ENCODE results near the gene SH3BP1. TPM values are rescaled to one million over a fixed set of nuclear protein-coding genes. Genes with fewer than 3 reads are reported as not detected.

Gene SH3BP1
- total RNA-seq, 1 experiment from 2014 or later: 39.4 TPM

DNA sequence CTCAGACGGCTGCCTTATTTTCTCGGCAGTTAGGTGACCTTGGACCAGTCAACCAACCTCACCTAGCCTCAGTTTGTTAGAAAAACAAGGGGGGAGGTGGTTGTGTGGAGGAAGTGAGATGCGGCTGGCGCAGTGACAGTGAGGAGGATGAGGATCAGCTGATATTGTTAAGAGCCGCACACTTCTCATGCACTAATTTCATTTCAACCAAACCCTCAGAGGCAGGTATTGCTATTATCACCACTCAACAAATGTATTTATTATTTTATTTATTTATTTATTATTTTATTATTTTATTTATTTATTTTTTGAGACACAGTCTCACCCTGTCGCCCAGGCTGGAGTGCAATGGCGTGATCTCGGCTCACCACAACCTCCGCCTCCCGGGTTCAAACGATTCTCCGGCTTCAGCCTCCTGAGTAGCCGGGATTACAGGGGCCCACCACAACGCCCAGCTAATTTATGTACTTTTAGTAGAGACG is 38.1 kb downstream of the SH3BP1 start:
- ATAC-seq (no peak), DNase-seq (ENCODE audit: low spot score) (no peak)
- peak overlapping the region; percentile 84 for H3K27ac Mint-ChIP-seq
- peaks cover 18% of the 10 kb centered on the region for H3K27me3 Mint-ChIP-seq (ENCODE audit: low read depth)
- H3K36me3 Mint-ChIP-seq: no peaks in the 10 kb centered on the region
- H3K9me3 Mint-ChIP-seq: no peaks in the 10 kb centered on the region
- peak overlapping the region; percentile 72 for H3K4me3 Mint-ChIP-seq
- CTCF ChIA-PET: interaction anchor here (0.7 to 6.8 kb wide), 7 partner anchors 16 to 140 kb away, joined by 3 to 51 read pairs (median 4); partner anchors contain the start of genes GGA1 and PDXP
- peaks cover 13% of the 10 kb centered on the region for H3K4me1 Mint-ChIP-seq
- POLR2A ChIA-PET: interaction anchor here (1.0 kb wide), 2 partner anchors 19 to 70 kb away, joined by 5 read pairs; partner anchors contain the start of gene PDXP
- TF ChIP-seq HMGA2 (CRISPR knock-in tag; IDR thresholded peaks at IDR 0.05) (peak; percentile 95), ESRRA (CRISPR knock-in tag; IDR thresholded peaks at IDR 0.05; ENCODE audit: borderline replicate concordance) (no peak)

DNA sequence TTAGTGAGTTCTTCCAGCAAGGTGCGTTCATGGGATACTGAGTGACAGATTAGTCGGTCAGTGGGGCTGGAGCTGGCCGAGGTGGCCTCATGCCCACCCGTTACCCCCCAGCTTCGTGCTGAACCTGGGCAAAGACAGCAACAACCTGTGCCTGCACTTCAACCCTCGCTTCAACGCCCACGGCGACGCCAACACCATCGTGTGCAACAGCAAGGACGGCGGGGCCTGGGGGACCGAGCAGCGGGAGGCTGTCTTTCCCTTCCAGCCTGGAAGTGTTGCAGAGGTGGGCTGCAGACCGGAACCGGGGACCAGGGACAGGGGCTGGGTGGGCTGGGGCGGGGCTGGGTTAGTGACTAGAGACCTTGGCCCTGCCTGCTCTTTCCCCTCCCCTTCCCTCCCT is 38.9 kb downstream of the SH3BP1 start:
- no peak for DNase-seq (ENCODE audit: low spot score)
- H3K4me3 Mint-ChIP-seq: peak overlapping the region; percentile 45
- H3K36me3 Mint-ChIP-seq: no peaks in the 10 kb centered on the region
- ATAC-seq: no peak
- H3K4me1 Mint-ChIP-seq: peaks cover 13% of the 10 kb centered on the region
- H3K27ac Mint-ChIP-seq: peak overlapping the region; percentile 96; the same call in 1 of the 2 replicates
- ChIA-PET CTCF (interaction anchor here (0.7 to 6.8 kb wide), 2 partner anchors 36 to 275 kb away, joined by 3 to 51 read pairs; partner anchors contain the start of genes C22orf23 and POLR2F), POLR2A (interaction anchor here (1.0 kb wide), 1 partner anchor 71 kb away, joined by 5 read pairs; no protein-coding TSS in a partner anchor)
- no peaks in the 10 kb centered on the region for H3K9me3 Mint-ChIP-seq
- peaks cover 18% of the 10 kb centered on the region for H3K27me3 Mint-ChIP-seq (ENCODE audit: low read depth)
- TF ChIP-seq, protein P1, sequence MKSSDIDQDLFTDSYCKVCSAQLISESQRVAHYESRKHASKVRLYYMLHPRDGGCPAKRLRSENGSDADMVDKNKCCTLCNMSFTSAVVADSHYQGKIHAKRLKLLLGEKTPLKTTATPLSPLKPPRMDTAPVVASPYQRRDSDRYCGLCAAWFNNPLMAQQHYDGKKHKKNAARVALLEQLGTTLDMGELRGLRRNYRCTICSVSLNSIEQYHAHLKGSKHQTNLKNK (CRISPR knock-in tag; IDR thresholded peaks at IDR 0.05): no peak
- TF ChIP-seq NFATC4 (CRISPR knock-in tag; IDR thresholded peaks at IDR 0.05) (no peak), ZNF263 (CRISPR knock-in tag; IDR thresholded peaks at IDR 0.05; ENCODE audit: low read depth) (no peak), ZNF219 (CRISPR knock-in tag; IDR thresholded peaks at IDR 0.05; ENCODE audit: borderline replicate concordance) (no peak), GABPB1 (CRISPR knock-in tag; IDR thresholded peaks at IDR 0.05) (no peak), CREM (CRISPR knock-in tag; IDR thresholded peaks at IDR 0.05) (no peak)
- TF ChIP-seq, protein P2, sequence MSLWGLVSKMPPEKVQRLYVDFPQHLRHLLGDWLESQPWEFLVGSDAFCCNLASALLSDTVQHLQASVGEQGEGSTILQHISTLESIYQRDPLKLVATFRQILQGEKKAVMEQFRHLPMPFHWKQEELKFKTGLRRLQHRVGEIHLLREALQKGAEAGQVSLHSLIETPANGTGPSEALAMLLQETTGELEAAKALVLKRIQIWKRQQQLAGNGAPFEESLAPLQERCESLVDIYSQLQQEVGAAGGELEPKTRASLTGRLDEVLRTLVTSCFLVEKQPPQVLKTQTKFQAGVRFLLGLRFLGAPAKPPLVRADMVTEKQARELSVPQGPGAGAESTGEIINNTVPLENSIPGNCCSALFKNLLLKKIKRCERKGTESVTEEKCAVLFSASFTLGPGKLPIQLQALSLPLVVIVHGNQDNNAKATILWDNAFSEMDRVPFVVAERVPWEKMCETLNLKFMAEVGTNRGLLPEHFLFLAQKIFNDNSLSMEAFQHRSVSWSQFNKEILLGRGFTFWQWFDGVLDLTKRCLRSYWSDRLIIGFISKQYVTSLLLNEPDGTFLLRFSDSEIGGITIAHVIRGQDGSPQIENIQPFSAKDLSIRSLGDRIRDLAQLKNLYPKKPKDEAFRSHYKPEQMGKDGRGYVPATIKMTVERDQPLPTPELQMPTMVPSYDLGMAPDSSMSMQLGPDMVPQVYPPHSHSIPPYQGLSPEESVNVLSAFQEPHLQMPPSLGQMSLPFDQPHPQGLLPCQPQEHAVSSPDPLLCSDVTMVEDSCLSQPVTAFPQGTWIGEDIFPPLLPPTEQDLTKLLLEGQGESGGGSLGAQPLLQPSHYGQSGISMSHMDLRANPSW (CRISPR knock-in tag; conservative IDR thresholded peaks at IDR 0.05; ENCODE audit: low read depth): no peak
- TF ChIP-seq, protein P3, sequence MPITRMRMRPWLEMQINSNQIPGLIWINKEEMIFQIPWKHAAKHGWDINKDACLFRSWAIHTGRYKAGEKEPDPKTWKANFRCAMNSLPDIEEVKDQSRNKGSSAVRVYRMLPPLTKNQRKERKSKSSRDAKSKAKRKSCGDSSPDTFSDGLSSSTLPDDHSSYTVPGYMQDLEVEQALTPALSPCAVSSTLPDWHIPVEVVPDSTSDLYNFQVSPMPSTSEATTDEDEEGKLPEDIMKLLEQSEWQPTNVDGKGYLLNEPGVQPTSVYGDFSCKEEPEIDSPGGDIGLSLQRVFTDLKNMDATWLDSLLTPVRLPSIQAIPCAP (CRISPR knock-in tag; IDR thresholded peaks at IDR 0.05): no peak

DNA sequence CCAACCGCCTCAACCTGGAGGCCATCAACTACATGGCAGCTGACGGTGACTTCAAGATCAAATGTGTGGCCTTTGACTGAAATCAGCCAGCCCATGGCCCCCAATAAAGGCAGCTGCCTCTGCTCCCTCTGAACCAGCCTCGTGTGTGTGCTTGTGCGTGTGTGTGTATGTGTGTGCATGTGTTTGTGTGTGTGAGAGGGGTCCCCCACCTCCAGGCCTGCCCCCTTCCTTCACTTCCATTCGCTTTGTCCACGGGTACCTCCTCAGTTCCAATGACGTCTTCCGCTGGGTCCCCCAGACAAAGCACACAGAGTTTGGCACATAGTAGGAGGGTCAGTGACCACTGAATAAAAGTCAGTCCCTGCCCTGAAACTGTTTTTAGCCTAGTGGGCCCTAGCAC is 40.2 kb downstream of the SH3BP1 start:
- DNase-seq (ENCODE audit: low spot score) (no peak), ATAC-seq (no peak)
- H3K36me3 Mint-ChIP-seq: no peaks in the 10 kb centered on the region
- H3K27me3 Mint-ChIP-seq (ENCODE audit: low read depth): peaks cover 18% of the 10 kb centered on the region
- H3K4me3 Mint-ChIP-seq: no peak overlapping the region
- peaks cover 13% of the 10 kb centered on the region for H3K4me1 Mint-ChIP-seq
- CTCF ChIA-PET: interaction anchor here (1.0 to 6.8 kb wide), 4 partner anchors 8 to 48 kb away, joined by 3 to 51 read pairs (median 10); no protein-coding TSS in a partner anchor
- H3K9me3 Mint-ChIP-seq: no peaks in the 10 kb centered on the region
- POLR2A ChIA-PET: no interaction called here
- H3K27ac Mint-ChIP-seq: no peak overlapping the region
- TF ChIP-seq IRF2 (CRISPR knock-in tag; IDR thresholded peaks at IDR 0.05; ENCODE audit: borderline replicate concordance, low read depth): no peak
- TF ChIP-seq PREB (CRISPR knock-in tag; IDR thresholded peaks at IDR 0.05; ENCODE audit: borderline replicate concordance): no peak
- TF ChIP-seq, protein P4, sequence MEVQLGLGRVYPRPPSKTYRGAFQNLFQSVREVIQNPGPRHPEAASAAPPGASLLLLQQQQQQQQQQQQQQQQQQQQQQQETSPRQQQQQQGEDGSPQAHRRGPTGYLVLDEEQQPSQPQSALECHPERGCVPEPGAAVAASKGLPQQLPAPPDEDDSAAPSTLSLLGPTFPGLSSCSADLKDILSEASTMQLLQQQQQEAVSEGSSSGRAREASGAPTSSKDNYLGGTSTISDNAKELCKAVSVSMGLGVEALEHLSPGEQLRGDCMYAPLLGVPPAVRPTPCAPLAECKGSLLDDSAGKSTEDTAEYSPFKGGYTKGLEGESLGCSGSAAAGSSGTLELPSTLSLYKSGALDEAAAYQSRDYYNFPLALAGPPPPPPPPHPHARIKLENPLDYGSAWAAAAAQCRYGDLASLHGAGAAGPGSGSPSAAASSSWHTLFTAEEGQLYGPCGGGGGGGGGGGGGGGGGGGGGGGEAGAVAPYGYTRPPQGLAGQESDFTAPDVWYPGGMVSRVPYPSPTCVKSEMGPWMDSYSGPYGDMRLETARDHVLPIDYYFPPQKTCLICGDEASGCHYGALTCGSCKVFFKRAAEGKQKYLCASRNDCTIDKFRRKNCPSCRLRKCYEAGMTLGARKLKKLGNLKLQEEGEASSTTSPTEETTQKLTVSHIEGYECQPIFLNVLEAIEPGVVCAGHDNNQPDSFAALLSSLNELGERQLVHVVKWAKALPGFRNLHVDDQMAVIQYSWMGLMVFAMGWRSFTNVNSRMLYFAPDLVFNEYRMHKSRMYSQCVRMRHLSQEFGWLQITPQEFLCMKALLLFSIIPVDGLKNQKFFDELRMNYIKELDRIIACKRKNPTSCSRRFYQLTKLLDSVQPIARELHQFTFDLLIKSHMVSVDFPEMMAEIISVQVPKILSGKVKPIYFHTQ (CRISPR knock-in tag; IDR thresholded peaks at IDR 0.05): no peak
- no peak for TF ChIP-seq ESRRA (CRISPR knock-in tag; IDR thresholded peaks at IDR 0.05; ENCODE audit: borderline replicate concordance)
- no peak for TF ChIP-seq AFF4 (CRISPR knock-in tag; IDR thresholded peaks at IDR 0.05; ENCODE audit: borderline replicate concordance)
- no peak for TF ChIP-seq FOXP4 (CRISPR knock-in tag; IDR thresholded peaks at IDR 0.05)
- TF ChIP-seq RELA (CRISPR knock-in tag; IDR thresholded peaks at IDR 0.05; ENCODE audit: borderline replicate concordance): no peak
- no peak for TF ChIP-seq ZNF416 (CRISPR knock-in tag; IDR thresholded peaks at IDR 0.05)

All from WTC11 (cell line).